Mucosa of rectum (tissue), 2 donors: Measurements from ENCODE around the gene PAPPA.

ENCODE experiments used
- H3K27ac ChIP-seq, 2 donors: one replicate each; pipeline ENCODE4 v1.7.0; 2013; ENCODE audit warnings: inconsistent platforms in 2 of 2, low read depth in 2 of 2, low read length in 2 of 2
- H3K27me3 ChIP-seq, 2 donors: one replicate each; pipeline ENCODE4 v1.7.0; 2013; ENCODE audit warnings: low read length in 2 of 2; ENCODE audit not compliant: control insufficient read depth in 2 of 2, insufficient read depth in 2 of 2
- H3K36me3 ChIP-seq, 2 donors: one replicate each; pipeline ENCODE4 v1.7.0; 2013; ENCODE audit warnings: low read length in 2 of 2; ENCODE audit not compliant: control insufficient read depth in 2 of 2, insufficient read depth in 2 of 2
- H3K4me1 ChIP-seq, 2 donors: one replicate each; pipeline ENCODE4 v1.7.0; 2013; ENCODE audit warnings: low read length in 2 of 2, mild to moderate bottlenecking in 1 of 2; ENCODE audit not compliant: control insufficient read depth in 2 of 2, insufficient read depth in 2 of 2
- H3K4me3 ChIP-seq, 2 donors: one replicate each; pipeline ENCODE4 v1.7.0; 2013; ENCODE audit warnings: low read length in 2 of 2
- H3K9ac ChIP-seq, 2 donors: one replicate each; pipeline ENCODE4 v1.7.0; 2013; ENCODE audit warnings: low read length in 2 of 2, low read depth in 1 of 2, mild to moderate bottlenecking in 1 of 2
- H3K9me3 ChIP-seq, 2 donors: one replicate each; pipeline ENCODE4 v1.7.0; 2013; ENCODE audit warnings: low read length in 2 of 2; ENCODE audit not compliant: control insufficient read depth in 2 of 2
- donor health status: healthy.
- donor health status: Normal muscosa, but diverticular disease.

PAPPA gene

GRCh38 chr9:116308076-116308475 lies 154.5 kb downstream of the PAPPA start:
- Histone ChIP-seq H3K27ac (no peak overlapping the region), H3K4me3 (no peak overlapping the region), H3K36me3 (no peaks in the 10 kb centered on the region), H3K27me3 (no peaks in the 10 kb centered on the region), H3K9me3 (no peaks in the 10 kb centered on the region), H3K4me1 (no peaks in the 10 kb centered on the region), H3K9ac (no peak overlapping the region)

DNA sequence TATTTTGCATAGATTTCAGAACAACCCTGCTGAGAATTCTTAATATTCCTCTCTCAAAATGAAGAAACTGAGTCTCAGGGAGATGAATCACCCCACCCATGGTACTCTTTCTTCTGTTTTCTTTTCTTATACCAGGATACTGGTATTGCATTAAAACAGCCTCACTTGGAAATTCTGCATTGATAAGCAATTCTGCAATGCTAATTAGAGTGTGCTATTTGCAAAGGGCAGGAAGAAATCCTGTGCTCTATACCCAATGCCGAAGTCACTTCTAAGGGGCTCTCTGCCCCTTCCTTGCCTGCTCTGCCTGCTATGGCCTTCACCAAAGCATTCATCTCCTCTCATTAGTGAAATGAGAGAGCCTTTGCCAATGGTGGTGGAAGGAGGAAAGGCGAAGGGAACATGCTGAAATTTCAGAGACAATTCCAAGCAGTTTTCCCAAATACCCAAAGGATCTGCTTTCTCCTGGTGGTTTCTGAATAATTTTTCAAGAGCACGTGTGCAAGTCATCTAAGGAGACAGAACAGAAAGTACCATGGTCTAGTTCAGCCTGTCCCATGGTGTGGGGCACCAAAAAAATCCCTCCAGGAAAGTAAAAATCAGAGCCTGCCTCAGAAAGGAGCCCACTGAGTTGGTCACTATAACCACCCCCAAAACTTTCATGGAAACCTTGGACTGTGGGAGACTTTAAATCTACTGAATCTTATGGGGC lies 156.5 kb downstream of the PAPPA start:
- H3K9me3 ChIP-seq: no peaks in the 10 kb centered on the region
- no peaks in the 10 kb centered on the region for H3K27me3 ChIP-seq
- H3K27ac ChIP-seq: no peak overlapping the region
- no peaks in the 10 kb centered on the region for H3K4me1 ChIP-seq
- H3K9ac ChIP-seq: no peak overlapping the region
- no peaks in the 10 kb centered on the region for H3K36me3 ChIP-seq
- no peak overlapping the region for H3K4me3 ChIP-seq

GRCh38 chr9:116312221-116312620 lies 158.6 kb downstream of the PAPPA start:
- H3K4me3 ChIP-seq: no peak overlapping the region

DNA sequence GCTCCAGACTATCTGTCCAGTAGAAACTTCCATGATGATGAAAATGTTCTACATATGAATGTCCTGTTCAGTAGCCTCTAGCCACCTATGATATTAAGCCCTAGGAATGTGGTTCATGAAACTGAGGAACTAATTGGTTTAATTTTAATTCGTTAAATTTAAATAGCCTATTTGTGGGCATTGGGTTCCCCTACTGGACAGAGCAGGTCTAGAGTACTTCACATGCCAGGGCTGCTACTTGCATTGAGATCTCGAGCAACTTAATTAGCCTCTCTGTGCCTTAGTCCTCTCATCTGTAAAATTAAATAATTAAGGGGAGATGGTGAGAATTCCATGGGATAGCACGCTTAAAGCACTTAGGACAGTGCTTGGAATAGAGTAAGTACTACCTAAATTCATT lies 160.0 kb downstream of the PAPPA start:
- H3K36me3 ChIP-seq: no peaks in the 10 kb centered on the region
- no peak overlapping the region for H3K9ac ChIP-seq
- no peaks in the 10 kb centered on the region for H3K4me1 ChIP-seq
- no peaks in the 10 kb centered on the region for H3K9me3 ChIP-seq
- H3K27me3 ChIP-seq: no peaks in the 10 kb centered on the region
- no peak overlapping the region for H3K27ac ChIP-seq
- H3K4me3 ChIP-seq: no peak overlapping the region

More at GRCh38 chr9:116312221-116312620, 158.6 kb downstream of the PAPPA start:
- Histone ChIP-seq H3K4me1 (no peaks in the 10 kb centered on the region), H3K27me3 (no peaks in the 10 kb centered on the region), H3K27ac (no peak overlapping the region), H3K9ac (no peak overlapping the region), H3K36me3 (no peaks in the 10 kb centered on the region), H3K9me3 (no peaks in the 10 kb centered on the region)

GRCh38 chr9:116316246-116316645 lies 162.7 kb downstream of the PAPPA start:
- H3K27ac ChIP-seq: no peak overlapping the region
- no peaks in the 10 kb centered on the region for H3K27me3 ChIP-seq
- H3K9ac ChIP-seq: no peak overlapping the region

DNA sequence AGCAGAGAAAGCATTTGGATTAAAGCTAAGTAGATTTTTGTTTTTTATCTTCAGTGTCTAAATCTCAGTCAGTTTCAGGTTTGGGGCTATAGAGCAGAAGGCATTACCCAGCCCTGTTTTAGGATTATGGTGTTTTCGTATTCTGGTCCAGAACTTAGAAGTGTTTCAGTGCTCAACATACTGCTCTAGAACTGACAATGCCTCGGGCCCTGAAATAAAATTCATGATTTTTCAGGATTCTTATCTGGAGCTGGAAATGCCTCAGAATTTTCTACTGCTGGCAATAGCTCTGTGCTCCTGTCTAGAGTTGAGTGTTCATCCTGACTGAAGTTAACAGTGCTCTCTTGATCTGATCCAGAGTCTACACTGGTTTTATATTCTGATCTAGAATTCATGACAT lies 163.9 kb downstream of the PAPPA start:
- Histone ChIP-seq H3K27me3 (no peaks in the 10 kb centered on the region), H3K4me3 (no peak overlapping the region), H3K36me3 (no peaks in the 10 kb centered on the region), H3K27ac (no peak overlapping the region), H3K9me3 (no peaks in the 10 kb centered on the region), H3K9ac (no peak overlapping the region), H3K4me1 (peaks cover 0 to under 1% of the 10 kb centered on the region in 2 donors)

More at GRCh38 chr9:116316246-116316645, 162.7 kb downstream of the PAPPA start:
- Histone ChIP-seq H3K9me3 (no peaks in the 10 kb centered on the region), H3K4me1 (no peaks in the 10 kb centered on the region), H3K36me3 (no peaks in the 10 kb centered on the region), H3K4me3 (no peak overlapping the region)

GRCh38 chr9:116318468-116319374 lies 165.1 kb downstream of the PAPPA start:
- no peaks in the 10 kb centered on the region for H3K36me3 ChIP-seq
- H3K27ac ChIP-seq: peak overlapping the region; percentile 8 to 16
- no peaks in the 10 kb centered on the region for H3K9me3 ChIP-seq
- no peaks in the 10 kb centered on the region for H3K27me3 ChIP-seq
- H3K4me3 ChIP-seq: no peak overlapping the region
- no peak overlapping the region for H3K9ac ChIP-seq
- peaks cover 0 to 3% of the 10 kb centered on the region in 2 donors for H3K4me1 ChIP-seq

DNA sequence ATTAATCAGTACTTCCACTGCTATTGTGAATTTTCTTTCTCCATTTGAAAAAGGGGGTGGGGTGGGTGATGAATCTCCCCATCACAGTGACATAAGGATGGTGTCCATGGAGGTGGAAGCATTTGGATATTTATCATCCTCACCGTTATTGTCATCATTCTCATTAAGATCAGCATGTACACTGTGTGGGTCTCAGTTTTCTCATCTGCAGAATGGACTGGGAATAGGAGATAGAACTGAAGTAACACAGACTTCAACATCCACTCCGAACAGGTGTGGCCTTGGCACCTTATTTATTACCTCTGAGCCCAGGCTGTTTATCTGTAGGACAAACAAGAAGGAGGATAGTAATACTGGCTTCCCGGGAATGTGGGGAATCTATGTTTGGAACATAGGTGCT lies 165.9 kb downstream of the PAPPA start:
- no peak overlapping the region for H3K4me3 ChIP-seq
- H3K27me3 ChIP-seq: no peaks in the 10 kb centered on the region
- no peak overlapping the region for H3K9ac ChIP-seq
- no peak overlapping the region for H3K27ac ChIP-seq
- no peaks in the 10 kb centered on the region for H3K9me3 ChIP-seq
- H3K36me3 ChIP-seq: no peaks in the 10 kb centered on the region
- H3K4me1 ChIP-seq: peaks cover 0 to 3% of the 10 kb centered on the region in 2 donors

DNA sequence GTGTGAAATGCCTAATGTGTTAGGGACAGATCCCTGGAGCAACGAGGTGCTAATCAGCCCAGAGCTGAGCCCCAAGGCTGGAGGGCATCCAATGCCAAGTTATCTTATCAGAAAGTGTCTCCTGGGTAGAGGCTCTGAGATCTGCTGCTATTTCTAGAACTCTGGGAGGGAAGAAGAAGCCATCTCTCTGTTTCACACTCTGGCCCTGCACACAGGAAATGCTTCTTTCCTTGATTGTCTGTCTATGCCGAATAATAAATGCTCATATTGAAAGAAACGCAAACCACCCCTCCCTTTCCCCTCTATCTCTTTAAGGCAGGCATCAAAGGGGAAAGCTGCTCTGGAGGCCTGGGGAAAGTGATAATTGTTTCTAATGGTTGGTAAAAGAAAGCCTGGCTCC lies 166.7 kb downstream of the PAPPA start:
- Histone ChIP-seq H3K4me3 (no peak overlapping the region), H3K9me3 (no peaks in the 10 kb centered on the region), H3K27me3 (no peaks in the 10 kb centered on the region), H3K27ac (no peak overlapping the region), H3K36me3 (no peaks in the 10 kb centered on the region), H3K4me1 (peaks cover 0 to 3% of the 10 kb centered on the region in 2 donors), H3K9ac (no peak overlapping the region)

- no peak overlapping the region for H3K9ac ChIP-seq
- H3K9me3 ChIP-seq: no peaks in the 10 kb centered on the region
- peaks cover 0 to 3% of the 10 kb centered on the region in 2 donors for H3K4me1 ChIP-seq
- no peaks in the 10 kb centered on the region for H3K36me3 ChIP-seq
- H3K4me3 ChIP-seq: no peak overlapping the region
- H3K27me3 ChIP-seq: no peaks in the 10 kb centered on the region
- no peak overlapping the region for H3K27ac ChIP-seq
Measured at GRCh38 chr9:116322521-116322920, 168.9 kb downstream of the PAPPA start.
